Nucleus accumbens (tissue), 56 donors: ENCODE data around the gene BNIP1.

Experiments used
- DNase-seq, 56 donors: peaks; one replicate each; lab custom pipeline; 2025; lab: John Stamatoyannopoulos, UW

Gene BNIP1

DNA sequence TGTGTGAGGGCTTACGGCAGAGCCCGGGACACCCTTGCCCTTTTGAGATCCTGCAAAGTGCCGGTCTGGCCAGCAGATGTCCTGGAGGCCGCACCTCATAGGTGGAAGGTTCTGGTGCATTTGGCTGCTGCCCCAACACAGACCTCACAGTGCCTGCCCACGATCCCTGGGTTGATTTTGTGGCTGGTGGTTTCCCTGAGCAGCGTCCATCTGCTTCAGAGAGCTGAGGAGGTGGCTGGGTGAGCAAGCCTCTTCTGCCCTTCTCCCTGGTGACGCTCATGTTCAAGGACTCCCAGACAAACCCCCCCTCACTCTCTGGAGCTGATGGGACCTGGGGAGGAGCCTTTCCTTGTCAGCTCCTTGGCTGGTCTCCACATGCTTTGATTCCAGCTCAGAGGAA, 18.9 kb downstream of the BNIP1 start:
- no peak for DNase-seq

DNA sequence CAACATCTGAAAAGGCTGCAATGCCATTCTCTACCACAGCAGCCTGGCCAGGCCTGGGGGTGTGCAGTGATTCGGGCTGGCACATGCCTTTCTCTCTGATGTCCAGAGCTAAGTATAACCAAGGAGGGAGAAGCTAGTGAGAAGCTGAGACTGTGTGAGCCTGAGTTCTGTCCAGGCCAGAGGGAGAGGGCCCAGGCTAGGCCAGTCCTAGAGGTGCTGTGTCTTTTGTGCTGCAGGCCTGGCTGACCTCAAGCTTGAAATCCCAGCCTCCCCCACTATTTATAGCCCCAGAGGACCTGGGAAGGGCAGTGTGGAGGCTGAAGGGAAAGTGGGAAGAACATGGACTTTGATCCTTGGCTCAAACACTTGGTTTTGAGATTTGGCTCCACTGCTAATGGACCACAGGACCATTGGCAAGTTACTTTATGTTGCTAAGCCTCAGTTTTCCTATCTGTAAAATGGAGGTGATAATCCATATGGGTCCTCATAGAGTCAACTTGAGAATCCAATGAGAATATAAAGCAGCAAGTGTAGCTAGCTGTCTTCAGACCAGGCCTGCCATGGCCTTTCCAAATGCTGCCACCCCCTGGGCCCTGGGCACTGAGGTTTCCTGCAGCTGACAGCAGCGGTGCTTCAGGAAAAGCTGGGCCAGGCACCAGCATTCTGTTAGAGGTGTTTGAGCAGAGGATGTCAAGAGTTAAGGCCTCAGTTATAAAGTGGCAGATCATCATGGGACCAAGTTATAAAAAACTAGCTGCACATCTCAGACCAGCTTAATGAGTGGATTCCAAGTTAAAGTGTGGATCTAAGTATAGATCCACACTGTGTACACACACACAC, 21.1 kb downstream of the BNIP1 start:
- DNase-seq, result no peak

DNA sequence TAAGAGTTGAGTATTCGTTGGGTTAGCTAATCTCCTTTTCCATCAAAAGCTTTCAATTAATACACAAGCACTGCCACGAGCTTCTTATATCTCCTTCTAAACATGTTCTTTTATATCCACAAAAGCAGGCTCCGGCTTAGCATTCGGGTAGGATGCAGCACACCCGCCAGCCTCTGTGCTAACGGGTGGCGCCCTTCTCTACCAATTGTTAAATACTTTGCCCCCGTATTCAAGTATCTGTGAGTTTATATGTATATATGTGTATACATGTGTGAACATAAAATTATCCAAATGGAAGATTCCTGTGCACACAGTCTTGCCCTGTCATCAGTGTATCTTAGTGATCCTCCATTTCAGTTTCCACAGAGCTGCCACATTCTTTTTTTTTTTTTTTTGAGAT, 27.8 kb downstream of the BNIP1 start:
- DNase-seq, result no peak

GRCh38 chr5:173175523-173175922, 31.2 kb downstream of the BNIP1 start:
- DNase-seq, result no peak

GRCh38 chr5:173178369-173178910, 34.1 kb downstream of the BNIP1 start:
- peak in 6 of 56 donors; percentile 5 to 23 (median 10) for DNase-seq

DNA sequence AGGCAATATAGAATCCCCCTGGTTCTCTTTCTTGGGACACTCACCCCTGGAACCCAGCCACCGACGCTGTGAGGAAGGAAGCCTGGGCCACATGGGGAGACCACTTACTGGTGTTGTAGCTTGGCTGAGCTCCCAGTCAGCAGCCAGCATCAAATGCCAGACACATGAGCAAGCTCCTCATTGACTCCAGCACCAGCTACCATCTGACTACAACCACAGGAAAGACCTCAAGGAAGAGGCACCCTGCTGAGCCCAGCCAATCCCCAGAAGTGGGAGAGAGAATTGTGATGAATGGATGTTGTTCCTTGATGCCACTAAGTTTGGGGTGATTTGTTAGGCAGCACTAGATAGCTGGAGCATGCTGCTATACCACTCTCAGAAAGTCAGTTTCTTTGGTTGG, 36.0 kb downstream of the BNIP1 start:
- DNase-seq, result no peak

- DNase-seq, result no peak
Observed at GRCh38 chr5:173187054-173187743, 42.9 kb downstream of the BNIP1 start.

- no peak for DNase-seq
Observed at GRCh38 chr5:173188280-173188679, 43.9 kb downstream of the BNIP1 start.

- no peak for DNase-seq
Observed at GRCh38 chr5:173191015-173191414, 46.7 kb downstream of the BNIP1 start.

- no peak for DNase-seq
Observed at GRCh38 chr5:173191561-173191960, 47.2 kb downstream of the BNIP1 start.

- no peak for DNase-seq
Observed at GRCh38 chr5:173192561-173192960, 48.2 kb downstream of the BNIP1 start.

GRCh38 chr5:173196133-173196952, 52.0 kb downstream of the BNIP1 start:
- DNase-seq, result no peak

GRCh38 chr5:173197375-173197891, 53.1 kb downstream of the BNIP1 start:
- no peak for DNase-seq

GRCh38 chr5:173198049-173198448, 53.7 kb downstream of the BNIP1 start:
- no peak for DNase-seq

- DNase-seq, result no peak
Observed at GRCh38 chr5:173200356-173200755, 56.0 kb downstream of the BNIP1 start.

DNA sequence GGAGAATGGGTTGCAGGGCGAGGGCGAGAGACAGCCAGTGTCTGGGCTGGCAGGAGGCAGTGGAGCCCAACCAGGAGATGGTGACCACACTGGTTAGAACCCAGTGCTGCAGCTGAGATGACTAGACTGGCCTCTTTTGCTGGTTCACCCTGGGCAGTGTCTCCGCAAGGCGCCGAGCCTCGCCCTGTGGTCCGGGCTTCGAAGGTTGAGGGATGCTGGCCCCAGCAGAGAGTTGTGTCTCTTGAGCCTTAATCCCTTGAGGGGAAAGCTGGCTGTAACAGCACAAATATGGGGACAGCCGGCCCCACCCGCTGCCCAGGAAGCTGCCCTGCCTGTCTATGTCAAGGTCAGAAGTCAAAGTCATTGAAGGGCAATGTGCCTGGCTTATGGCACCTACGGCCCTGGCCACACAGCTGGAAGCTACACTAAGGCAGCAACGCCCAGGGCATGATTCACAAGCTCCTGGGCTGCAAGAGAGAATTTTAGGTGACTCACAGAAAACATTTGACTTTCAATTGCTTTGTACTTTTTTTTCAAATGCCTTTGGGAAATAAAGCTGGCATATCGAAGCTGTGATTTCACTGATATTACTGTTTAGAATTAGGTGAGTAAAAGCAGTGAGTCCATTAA, 57.4 kb downstream of the BNIP1 start:
- peak in 4 of 56 donors; percentile 3 to 7 (median 5) for DNase-seq

DNA sequence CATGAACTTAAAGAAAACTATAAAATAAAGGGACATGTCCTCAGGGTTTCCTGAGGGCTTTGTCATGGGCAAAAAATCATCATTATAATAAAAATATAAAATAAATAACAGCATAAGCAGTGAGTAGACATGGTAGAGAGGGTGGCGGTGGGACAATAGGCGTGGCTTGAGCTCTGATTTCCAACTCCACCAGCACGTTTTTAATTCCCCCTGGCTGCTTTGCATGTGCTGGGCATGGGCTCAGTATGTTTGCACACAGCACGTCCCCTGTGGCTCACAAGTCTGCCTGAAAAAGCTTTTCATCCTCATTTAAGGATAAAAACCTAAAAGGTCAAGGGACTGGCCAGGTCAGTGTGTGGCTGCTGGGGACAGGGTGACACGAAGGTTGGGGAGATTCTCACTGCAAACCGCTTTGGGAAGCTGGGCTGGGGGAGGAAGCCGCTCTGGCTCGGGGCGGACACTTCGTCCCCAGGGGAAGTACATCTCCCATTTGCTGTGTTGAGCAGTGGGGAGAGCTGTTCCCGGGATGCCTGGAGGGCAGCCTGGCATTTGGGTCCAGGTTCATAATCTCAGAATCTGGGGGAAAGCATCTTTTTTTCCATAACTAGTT, 58.0 kb downstream of the BNIP1 start:
- no peak for DNase-seq

DNA sequence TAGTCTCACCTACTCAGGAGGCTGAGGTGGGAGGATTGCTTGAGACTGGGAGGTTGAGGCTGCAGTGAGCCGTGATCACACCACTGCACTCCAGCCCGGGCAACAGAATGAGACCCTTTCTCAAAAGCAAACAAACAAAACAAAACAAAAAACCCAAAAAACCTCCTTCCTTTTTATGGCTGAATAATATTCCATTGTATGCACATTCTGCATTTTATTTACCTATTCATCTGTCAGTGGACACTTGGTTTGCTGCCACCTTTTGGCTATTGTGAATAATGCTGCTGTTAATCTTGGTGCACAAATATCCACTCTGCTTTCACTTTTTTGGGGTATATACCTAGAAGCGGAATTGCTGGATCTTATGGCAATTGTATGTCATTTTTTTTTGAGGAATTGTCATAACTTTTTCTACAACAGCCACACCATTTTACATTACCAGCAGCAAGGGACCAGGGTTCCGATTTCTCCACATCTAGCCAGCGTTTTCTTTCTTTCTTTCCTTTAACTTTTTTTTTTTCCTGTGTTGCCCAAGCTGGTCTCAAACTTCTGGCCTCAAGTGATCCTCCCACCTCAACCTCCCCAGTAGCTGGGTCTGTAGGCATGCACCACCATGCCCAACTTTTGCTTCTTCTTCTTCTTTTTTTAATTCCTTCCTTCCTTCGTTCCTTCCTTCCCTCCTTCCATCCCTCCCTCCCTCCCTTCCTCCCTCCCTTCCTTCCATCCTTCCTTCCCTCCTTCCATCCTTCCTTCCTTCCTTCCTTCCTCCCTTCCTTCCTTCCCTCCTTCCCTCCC, 60.1 kb downstream of the BNIP1 start:
- no peak for DNase-seq

GRCh38 chr5:173205916-173206315, 61.6 kb downstream of the BNIP1 start:
- DNase-seq, result no peak
